Inferior parietal cortex (tissue), 1 donor: Measurements from ENCODE around the gene PTPRD.

Source experiments
- DNase-seq: peaks from one replicate; pipeline ENCODE4 v3.0.0-alpha.2; 2016; ENCODE audit errors: extremely low spot score

The PTPRD gene

GRCh38 chr9:9612755-9613154 lies 1000.0 kb downstream of the PTPRD start:
- no peak for DNase-seq

GRCh38 chr9:9612270-9612669 lies 1000.5 kb downstream of the PTPRD start:
- no peak for DNase-seq

GRCh38 chr9:9605681-9606080 lies 1007.1 kb downstream of the PTPRD start:
- no peak for DNase-seq

- no peak for DNase-seq
Observed at GRCh38 chr9:9603345-9603744, 1009.5 kb downstream of the PTPRD start.

- no peak for DNase-seq
Observed at GRCh38 chr9:9598723-9599122, 1014.1 kb downstream of the PTPRD start.

GRCh38 chr9:9592104-9592503 lies 1020.7 kb downstream of the PTPRD start:
- no peak for DNase-seq

GRCh38 chr9:9585920-9586319 lies 1026.9 kb downstream of the PTPRD start:
- DNase-seq: no peak

- DNase-seq: no peak
Observed at GRCh38 chr9:9574080-9574479, 1038.7 kb downstream of the PTPRD start.

- DNase-seq: no peak
Observed at GRCh38 chr9:9565700-9566099, 1047.1 kb downstream of the PTPRD start.

GRCh38 chr9:9563817-9564216 lies 1049.0 kb downstream of the PTPRD start:
- DNase-seq: no peak

GRCh38 chr9:9560382-9561035 lies 1052.3 kb downstream of the PTPRD start:
- DNase-seq: no peak

- no peak for DNase-seq
Observed at GRCh38 chr9:9558907-9559306, 1053.9 kb downstream of the PTPRD start.

- no peak for DNase-seq
Observed at GRCh38 chr9:9557804-9558334, 1054.9 kb downstream of the PTPRD start.

GRCh38 chr9:9556865-9557803 lies 1055.7 kb downstream of the PTPRD start:
- DNase-seq: no peak

- DNase-seq: no peak
Observed at GRCh38 chr9:9552665-9553064, 1060.1 kb downstream of the PTPRD start.

GRCh38 chr9:9538766-9539165 lies 1074.0 kb downstream of the PTPRD start:
- no peak for DNase-seq

GRCh38 chr9:9538356-9538755 lies 1074.4 kb downstream of the PTPRD start:
- no peak for DNase-seq

GRCh38 chr9:9536523-9536922 lies 1076.3 kb downstream of the PTPRD start:
- DNase-seq: no peak

- no peak for DNase-seq
Observed at GRCh38 chr9:9523476-9524139, 1089.2 kb downstream of the PTPRD start.

- DNase-seq: no peak
Observed at GRCh38 chr9:9522406-9522805, 1090.4 kb downstream of the PTPRD start.

- no peak for DNase-seq
Observed at GRCh38 chr9:9521033-9521779, 1091.6 kb downstream of the PTPRD start.

- DNase-seq: no peak
Observed at GRCh38 chr9:9504869-9505268, 1107.9 kb downstream of the PTPRD start.
